IPS-NIHi7 (cell line): ENCODE measurements around the gene PAM16.
A peak's percentile ranks its signal among the peaks of the same experiment; 100 is the strongest.
"Not testable (repeated sequence)": the region's sequence is repeated elsewhere in the genome, so short reads cannot be mapped to it uniquely, and the experiment has no call there.

Experiments
- DNase-seq: peaks from one replicate; pipeline ENCODE4 v3.0.0; 2012; ENCODE audit warnings: mixed read lengths; ENCODE audit errors: extremely low spot score

Gene PAM16

DNA sequence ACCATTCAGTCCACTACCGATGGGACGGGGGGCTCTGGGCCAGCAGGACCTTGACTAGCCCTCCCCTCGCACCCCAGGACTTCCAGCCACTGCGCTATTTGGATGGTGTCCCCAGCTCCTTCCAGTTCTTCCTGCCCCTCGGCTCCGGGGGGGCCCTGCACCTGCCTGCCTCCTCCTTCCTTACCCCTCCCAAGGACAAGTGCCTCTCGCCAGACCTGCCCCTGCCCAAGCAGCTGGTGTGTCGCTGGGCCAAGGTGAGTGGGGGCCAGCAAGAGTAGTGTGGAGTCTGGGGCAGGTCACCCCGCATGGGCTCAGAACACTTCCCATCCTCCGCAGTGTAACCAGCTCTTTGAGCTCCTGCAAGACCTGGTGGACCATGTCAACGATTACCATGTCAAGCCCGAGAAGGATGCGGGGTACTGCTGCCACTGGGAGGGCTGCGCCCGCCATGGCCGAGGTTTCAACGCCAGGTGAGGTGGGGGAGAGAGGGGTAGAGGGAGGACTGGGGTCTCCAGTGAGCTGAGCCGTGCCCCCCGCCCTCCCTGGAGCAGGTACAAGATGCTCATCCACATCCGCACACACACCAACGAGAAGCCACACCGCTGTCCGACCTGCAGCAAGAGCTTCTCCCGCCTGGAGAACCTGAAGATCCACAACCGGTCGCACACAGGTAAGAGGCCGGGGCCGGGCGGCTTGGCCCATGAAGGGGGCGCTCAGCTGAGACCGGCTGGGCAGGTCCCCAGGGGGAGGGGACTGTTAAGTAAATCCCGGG is 16.2 kb downstream of the PAM16 start:
- DNase-seq = no peak

DNA sequence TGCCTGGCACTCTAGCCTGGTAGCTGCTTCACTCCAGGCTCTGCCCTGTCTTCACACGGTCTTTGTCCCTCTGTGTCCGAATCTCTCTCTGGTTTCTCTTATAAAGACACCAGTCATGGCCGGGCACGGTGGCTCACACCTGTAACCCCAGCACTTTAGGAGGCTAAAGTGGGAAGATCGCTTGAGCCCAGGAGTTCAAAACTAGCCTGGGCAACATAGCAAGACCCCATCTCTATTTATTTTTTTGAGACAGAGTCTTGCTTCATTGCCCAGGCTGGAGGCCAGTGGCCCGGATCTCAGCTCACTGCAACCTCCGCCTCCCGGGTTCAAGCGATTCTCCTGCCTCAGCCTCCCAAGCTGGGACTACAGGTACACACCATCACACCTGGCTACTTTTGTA is 17.4 kb downstream of the PAM16 start:
- DNase-seq = not testable (repeated sequence)

DNA sequence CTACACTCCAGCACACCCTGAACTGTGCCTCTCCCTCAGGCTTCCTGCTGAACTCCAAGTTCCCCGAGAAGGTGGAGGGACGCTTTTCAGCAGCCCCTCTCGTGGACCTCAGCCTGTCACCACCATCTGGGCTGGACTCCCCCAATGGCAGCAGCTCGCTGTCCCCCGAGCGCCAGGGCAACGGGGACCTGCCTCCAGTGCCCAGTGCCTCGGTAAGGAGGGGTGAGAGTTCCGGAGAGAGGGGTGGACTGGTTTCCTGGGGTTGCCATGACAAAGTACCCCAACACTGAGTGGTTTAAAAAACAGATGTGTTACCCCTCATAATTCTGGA is 17.8 kb downstream of the PAM16 start:
- DNase-seq = no peak

DNA sequence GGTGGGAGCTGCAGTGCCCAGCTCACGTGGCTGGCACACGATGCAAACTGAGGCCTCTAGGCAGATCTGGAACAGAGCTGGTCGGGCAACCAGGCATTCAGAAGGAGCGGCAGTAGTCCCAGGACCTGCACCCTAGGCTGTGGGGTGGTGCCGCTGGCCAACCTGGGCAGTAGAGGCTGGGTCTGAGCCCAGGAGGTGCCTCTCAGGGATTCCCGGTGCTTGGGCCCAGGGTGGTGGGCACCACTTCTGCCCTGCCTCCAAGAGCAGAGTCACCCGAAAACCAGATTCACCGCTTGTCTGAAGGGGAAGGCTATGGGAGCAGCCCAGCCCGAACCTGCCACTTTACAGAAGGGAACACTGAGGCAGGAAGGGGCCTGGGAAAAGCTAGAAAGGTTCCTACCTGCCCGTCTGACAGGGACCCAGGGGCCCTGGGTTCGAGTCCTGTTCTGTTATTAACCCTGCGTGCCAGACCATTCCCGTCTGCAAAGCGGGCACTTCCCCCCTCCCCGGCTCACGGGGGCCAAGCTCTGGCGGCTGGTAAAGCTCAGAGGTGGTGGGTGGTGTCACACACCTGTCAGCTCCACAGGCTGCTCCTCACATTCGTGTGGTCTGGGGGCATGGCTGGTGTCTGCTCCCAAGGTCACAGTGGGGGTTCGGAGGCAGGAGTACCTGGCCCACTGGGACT is 18.4 kb downstream of the PAM16 start:
- no peak for DNase-seq

DNA sequence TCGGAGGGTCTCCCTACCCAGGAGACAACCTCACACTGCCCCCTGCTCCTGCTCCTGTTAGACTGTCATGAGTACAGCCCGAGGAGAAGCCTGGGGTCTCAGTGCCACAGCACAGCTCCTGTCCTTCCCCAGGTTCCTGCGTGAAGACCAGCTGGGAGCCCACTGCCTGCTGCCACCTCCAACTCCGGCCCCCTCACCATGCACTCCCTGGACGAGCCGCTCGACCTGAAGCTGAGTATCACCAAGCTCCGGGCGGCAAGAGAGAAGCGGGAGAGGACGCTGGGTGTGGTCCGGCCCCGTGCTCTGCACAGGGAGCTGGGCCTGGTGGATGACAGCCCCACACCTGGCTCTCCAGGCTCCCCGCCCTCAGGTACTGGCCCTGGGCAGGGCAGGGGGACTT is 19.0 kb downstream of the PAM16 start:
- no peak for DNase-seq

DNA sequence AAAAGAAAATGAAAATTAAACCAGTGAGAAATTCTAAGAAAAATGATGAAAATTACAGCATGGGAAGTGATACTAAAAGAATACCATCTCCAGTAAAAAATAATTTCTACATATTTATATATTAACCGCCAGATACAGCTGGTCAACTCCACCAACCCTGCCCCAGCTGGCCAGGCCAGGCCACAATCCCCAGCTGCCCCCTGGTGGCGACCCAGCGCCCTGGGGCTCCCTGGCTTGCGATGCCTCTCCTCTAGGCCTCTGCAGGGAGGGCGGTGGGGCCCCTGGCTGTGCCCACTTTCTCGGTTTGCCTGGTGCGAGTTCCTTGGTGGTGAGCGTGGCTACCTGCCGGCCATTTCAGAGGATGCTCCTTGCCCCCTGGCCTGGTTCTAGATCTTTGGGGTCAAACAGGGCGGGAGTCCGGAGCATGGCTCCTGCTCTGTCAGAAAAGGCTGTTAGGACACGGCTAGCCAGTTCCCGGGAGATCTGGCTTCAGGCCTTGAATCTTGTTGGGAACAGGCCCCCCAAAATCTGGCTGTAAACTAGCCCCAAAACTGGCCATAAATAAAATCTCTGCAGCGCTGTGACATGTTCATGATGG is 20.7 kb downstream of the PAM16 start:
- peak; percentile 89 for DNase-seq

DNA sequence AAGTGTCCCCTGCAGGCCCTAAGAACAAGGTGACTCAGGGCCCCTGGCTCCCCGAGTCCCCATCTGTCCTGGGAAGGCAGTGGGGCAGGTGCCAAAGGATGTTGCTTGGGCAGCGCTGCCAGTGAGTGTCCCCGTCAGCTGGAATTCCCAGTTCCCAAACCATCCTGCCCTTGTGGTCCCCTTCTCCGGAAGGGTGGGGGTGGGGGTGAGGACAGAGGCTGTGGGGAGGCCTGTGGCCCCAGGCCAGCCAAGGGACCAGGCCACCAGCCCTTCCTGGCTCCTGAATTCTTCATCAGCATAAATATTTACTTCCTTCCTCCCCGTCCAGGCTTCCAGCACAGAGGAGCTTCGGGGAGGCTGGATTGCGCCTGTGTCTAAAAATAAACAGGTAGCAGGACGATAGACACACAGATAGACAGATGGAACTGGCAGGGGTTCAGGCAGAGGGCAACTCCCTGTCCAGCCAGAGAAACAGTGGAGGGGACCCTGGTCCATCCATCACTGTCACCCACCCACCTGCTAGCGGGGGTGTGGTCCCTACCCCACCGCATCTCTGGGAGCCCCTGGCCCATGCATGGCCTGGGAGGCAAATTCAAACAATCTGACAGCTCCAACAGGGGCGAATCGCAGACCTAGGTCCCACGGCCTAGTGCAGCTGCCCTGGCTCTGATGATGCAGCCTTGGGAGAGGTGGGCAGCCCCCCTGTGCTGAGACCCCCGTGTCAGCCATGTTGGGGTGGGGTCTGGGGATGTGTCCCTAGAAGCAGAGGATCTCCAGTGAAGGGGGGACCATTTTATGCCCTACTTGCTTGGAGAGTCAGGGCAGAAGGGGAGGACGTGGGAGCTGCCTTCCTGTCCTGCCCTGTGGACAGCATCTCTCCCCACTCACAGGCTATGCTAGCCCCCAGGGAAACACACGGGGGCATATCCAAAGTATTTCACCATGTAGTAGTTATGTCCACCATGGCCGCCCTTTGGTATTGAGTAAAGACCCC is 22.0 kb downstream of the PAM16 start:
- no peak for DNase-seq

DNA sequence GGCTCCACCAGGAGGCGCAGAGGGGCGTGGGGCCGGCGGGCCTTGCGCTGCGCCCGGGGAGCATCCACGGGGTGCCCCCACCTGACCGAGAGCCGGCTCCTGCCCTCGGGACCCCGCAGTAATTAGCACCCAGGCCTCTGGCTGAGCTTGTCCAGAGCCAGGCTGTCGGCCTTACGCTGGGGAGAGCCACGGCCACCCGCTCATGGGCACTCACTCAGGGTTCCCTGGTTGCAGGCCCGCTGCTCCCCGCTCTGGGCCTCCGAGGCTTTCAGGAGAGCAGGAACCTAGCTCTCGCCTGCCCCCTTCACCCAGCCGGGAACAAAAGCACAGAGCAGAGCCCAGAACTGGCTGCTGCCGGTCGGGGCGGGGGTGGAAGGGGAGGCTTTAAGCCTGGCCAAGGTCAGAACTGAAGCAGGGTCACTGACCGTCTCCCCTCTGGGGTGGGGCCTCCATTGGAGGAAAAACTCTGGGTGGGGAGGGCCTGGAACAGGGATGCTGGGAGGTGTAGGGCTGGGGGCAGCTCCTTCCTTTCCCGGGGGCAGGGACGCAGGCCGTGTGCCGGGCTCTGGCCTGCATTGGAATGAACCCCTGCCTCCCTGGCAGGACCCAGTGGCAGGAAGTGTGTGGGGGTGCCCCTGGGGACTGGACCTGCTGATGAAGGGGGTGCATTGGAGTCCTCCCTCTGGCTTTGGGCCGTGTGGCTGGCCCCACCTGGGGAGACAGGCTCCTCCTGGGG is 22.9 kb downstream of the PAM16 start:
- DNase-seq = peak; percentile 93

DNA sequence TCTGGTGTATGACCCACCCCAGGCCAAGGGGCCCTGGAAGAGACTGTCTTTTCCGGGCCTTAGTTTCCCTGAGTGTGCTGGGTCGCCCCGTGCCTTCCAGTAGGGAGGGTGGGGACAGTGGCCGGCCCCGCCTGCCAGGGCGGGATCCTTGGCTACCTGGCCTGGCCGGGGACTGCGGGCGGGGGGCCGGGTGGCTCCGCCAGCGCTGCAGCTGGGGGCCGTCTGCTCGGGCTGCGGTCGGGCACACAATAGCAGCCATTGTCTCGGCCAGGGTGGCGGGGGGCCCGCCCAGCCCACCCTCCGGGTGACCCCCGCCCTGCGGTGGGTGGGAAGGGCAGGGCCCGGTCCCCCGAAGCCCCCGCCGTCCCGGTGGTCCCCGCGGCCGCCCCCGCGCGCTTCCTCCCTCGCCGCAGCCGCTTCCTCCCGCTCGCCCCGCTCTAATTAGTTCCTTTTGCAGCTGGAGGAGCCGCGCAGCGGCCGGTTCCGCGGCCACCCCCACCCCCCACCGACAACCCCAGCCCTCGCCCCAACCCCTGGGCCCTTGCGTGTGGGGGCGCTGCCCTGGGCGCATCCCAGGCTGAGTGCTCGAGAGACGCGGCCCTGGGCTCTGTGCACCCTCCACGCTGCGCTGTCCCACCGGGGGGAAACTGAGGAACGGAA is 23.6 kb downstream of the PAM16 start:
- no peak for DNase-seq

DNA sequence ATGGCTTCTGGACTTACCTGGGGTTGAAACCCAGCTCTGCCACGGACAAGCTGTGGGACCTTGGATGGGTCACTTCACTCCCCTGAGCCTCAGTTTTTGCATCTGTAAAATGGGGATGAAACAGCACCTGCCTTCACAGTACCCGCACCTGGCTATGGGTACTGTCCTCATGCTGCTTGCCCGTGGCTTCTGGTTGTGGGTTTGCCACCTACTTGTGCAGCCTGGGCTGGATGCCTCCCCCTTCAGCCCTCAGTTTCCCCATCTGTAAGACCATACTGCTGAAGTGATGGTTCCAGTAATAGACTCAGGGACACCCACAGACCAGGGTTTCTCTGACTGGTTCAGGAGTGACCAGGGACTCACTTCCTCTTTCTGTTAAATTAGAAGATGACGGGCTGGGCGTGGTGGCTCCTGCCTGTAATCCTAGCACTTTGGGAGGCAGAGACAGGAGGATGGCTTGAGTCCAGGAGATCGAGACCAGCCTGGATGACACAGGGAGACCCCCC is 25.8 kb downstream of the PAM16 start:
- no peak for DNase-seq

DNA sequence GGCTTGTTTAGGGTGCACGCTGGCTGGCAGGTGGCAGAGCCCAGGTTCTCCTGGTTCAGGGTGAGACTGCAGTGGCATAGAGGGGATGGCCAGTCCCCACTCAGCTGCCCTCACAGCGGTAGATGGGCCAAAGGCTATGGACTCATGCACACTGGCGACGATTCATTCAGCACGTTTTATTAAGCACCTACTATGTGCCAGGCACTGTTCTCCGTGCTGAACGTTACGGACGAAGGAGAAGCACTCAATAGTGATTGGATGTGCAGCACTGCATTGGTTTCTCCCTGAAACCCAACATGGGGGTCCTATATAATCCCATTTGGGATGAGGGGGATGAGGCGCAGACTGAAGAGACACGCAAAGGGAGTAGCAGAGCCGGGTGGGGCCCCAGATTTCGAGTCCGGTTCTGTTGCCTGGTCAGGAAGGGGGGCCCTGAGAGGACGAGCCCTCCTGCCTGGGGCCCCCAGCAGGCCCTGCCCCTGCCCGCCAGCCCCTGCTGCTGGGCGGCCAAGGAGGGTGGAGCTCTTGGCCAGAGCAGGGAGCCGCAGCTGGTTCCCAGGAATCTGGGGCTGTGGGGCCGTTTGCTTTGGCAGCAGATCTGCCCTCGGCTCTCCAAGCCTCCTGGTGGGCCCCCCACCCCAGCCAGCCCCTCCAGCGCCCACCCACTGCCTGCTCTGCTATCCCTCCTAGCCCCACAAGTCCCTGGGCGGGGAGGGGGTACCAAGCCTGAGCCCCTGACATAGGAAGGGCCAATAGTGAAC is 26.4 kb downstream of the PAM16 start:
- DNase-seq = no peak

DNA sequence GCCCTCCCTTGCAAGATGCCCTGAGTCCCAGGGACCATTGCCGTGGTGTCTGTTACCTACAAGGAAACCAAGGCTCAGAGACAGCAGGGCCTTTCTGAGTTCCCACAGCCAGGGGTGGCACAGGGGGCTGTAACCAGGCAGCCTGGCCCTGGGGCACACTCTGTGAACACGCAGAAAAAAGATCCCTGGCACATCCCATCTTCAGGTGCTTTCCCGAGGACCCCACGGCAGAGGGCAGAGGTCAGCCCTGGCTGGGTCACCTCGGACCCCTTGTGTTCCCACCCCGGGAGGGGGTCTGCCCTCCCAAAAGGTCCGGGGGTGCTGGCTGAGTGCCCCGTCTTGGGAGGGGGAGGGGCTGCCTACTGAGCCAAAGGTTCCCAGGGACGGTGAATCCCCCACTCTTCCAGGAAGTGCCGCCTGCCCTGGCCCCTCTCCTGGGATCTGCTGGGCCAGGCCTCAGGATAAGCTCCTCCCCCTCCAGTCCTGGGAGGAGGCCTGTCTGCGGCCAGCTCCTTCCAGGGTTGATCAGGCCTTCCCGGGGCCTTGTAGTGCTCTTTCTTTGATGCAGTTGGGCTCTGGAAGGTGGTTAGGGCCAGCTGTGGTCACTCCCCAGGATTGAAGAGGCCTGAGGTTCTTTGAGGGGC is 27.2 kb downstream of the PAM16 start:
- peak; percentile 89 for DNase-seq

DNA sequence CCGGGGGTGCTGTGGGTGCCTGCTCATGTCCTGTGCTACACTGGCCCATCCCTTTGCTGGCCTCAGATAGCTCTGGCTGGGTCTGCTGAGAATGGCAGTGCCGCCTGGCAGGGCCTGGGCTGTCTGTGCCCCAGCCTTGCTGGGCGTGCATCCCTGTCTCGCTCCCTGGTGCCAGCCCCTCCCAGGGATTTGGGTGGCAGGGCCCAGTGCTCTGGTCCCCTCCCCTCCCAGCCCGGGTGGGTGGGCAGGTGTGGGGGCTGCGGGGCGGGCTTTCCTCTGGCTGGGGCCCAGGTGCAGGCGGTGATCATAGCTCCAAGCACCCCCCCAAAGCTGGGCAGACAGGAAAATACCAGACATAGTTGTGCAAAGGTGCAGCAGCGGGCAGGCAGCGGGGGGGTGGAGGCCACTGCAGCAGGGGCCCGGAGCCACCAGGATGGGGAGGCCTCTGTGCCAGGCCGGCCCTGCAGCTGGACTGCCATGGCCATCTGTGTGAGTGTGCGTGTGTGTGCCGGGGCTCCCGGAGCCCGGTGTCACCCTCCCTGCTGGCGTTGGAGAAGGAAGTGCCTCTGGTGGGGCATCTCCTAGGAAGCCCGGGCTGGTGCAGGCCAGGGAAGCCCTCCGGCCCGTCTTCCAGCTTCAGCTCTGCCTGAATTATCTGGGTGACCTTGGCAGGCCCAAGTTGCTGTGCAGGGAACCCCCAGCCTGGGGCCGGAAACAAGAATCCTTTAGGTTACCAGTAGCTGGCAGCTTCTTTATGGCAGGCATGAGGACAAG is 27.9 kb downstream of the PAM16 start:
- DNase-seq = no peak

DNA sequence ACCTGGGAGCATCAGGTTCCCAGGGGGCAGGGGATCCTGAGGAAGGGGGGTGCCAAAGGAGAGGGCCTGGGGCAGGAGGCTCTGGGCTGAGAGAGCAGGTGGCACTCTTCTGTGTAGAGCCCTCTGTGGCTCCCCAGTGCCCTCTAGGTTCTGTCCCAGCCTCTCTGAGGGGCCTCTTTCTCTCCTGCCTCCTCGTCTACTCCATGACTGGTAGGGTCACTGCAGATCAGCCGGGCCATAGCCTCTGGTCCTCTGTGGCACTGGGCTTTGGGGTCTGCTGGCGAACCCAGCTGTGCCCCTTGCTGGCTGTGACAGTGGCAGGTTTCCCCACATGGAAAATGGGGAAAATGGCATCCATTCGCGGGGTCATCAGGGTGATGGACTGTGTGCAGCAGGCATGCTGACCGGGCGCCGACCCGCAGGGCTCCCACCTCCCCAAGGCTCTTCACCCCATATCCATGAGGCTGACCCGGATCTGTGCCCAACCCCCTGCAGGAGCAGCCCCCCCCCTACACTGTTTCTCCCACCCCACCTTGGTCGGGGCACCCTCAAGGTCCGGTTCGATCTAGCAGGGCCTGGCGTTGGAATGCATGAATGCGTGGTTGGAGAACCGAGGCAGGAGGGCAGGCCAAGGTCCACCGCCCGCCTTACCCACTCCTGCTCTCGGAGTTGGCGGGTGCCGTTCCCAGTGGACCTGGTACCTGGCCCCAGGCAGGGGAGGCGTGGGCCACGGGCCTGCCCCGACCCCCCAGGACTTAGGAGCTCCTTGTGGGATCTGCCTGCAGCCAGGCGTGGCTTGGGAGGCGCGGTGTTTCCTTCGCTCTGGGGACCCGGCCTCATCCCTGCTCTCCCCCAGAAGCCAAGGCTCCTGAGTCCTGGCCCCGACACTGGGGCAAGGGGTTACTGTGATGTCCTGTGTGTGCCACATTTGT is 28.7 kb downstream of the PAM16 start:
- no peak for DNase-seq

DNA sequence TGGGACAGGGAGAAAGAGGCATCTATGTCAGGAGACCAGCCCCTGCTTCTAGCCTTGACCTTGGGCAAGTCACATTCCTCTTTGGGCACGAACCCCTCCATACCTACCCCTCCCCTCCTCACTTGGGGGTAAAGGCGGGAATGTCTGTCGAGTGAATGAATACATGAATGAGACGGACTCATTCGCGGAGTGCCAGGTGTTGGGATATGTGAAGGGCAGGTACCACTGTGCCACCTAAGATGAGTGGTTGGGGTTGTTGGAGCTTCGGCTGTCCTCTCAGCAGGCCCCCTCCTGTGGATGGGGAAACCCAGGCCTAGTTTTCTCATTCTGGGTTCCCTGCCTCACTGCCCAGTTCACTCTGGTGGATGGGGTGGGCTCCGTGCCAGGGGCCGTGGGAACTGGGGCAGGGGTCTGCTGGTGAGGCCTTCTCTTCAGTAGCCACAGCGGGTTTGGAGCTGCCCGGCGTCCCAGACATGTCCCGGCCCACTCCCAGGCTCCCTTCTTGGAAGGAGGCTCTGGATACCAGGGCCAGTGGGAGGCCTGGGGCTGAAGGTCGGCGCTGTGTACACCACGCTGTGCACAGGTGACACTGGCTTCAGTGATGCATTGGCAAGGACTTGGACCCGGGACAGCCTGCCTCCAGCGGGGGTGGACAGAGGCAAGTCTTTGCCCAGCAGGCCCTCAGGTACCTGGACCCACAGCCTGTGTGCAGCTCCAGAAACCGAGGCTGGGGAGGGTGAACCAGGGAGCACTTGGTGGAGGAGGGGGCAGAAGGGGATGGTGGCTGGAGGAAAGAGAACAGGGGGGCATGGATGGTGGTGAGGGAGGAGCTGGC is 29.6 kb downstream of the PAM16 start:
- no peak for DNase-seq

DNA sequence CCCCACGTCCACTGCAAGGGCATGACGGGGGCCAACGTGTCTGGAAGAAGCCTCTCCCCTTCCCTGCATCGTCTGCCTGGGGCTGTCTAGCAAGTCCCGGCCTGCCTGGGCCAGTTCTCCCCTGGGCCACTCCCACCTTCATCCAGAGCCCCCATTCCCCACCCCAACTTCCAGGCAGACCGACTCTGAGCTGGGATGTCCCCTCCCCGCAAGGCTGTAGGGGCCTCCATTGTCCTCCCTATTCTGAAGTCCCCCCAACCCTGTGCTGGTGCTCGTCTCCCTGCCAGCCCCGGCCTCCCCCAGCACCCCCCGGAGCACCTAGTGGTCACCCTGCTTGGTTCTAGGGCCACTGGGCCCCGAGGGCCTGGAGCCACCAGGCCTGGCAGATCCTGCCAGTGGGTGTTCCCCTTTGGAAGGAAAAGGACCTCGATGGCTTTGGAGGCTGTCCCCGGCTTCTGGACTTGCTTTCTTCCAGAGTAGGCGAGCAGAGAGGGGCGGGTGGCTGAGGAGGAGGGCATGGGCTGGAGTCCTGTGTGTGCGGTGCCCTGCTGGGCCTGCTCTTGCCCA is 30.5 kb downstream of the PAM16 start:
- no peak for DNase-seq
